ENCODE measurements around the gene LMOD3. TPM values are rescaled to one million over a fixed set of nuclear protein-coding genes. Genes with fewer than 3 reads are reported as not detected.

LMOD3 gene
- total and polyA plus RNA-seq, 2 donors (not counting 3 experiments of a cell fraction or from before 2014, with no cell fraction given) = not detected

DNA sequence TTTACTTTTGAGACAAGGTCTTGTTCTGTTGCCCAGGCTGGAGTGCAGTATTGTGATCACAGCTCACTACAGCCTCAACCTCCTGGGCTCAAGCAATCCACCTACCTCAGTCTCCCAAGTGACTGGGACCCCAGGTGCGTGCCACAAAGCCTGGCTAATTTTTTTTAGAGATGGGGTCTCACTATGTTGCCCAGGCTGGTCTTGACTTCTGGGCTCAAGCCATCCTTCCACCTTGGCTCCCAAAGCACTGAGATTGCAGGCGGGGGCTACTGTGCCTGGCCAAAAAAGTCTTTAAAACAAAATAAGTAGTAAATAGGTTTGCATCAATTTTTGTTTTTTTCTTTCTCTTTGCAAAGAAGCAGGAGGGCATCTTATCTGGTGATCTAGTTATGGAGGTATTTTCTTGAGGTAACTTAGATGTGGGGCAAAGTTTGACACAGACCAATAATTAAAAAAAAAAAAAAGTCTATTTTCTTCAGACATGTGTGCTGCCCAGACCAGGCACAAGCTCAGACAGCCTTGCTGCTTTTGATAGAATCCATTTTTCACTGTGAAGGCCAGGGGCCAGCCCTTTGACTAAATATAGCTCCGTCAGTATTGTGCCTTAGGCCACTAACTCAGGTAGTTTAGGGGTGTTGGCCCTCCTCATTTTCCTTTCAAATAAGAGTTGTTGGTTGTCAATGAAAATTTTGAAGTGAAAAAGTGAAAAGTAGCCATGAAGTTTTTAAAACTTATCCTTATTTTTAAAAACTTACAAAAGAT is 35.2 kb downstream of the LMOD3 start:
- ChIA-PET POLR2A (interaction anchor here (0.7 to 1.3 kb wide), 2 partner anchors 95 to 1384 kb away, joined by 4 to 6 read pairs; no protein-coding TSS in a partner anchor), CTCF (interaction anchor here (0.6 to 2.4 kb wide), 3 partner anchors 26 to 683 kb away, joined by 4 to 9 read pairs (median 5); no protein-coding TSS in a partner anchor)
- BruUV-seq (replicated peaks) = no TSS peak
- H3K27me3 ChIP-seq (ENCODE audit: control insufficient read depth in 2 of 2, insufficient read depth in 2 of 2, low read length in 2 of 2) = no peaks in the 10 kb centered on the region
- peaks cover 64% of the 10 kb centered on the region for H3K79me2 ChIP-seq (ENCODE audit: control insufficient read depth, insufficient read depth, low read length)
- H4K20me1 ChIP-seq (replicated peaks; ENCODE audit: control insufficient read depth, extremely low read depth, insufficient read depth, low read length) = no peaks in the 10 kb centered on the region
- H3K4me2 ChIP-seq (ENCODE audit: insufficient read depth, low read length) = peak overlapping the region; percentile 91
- H3K27ac ChIP-seq (ENCODE audit: insufficient read depth, low read depth, low read length) = peak overlapping the region; percentile 68
- peaks cover 81% of the 10 kb centered on the region for H3K4me1 ChIP-seq (ENCODE audit: control insufficient read depth, extremely low read depth, insufficient read depth, low read length)
- H3K36me3 ChIP-seq (ENCODE audit: control insufficient read depth in 2 of 2, extremely low read depth in 1 of 2, insufficient read depth in 2 of 2, low read length in 2 of 2) = no peaks in the 10 kb centered on the region
- DNase-seq (ENCODE audit: low read depth, low spot score) = no peak
- H2AFZ ChIP-seq (ENCODE audit: low read depth, low read length) = no peak overlapping the region
- no peaks in the 10 kb centered on the region for H3K9me3 ChIP-seq (replicated peaks; ENCODE audit: control insufficient read depth, insufficient read depth, low read length)
- no peaks in the 10 kb centered on the region for H3K9me1 ChIP-seq (replicated peaks; ENCODE audit: control insufficient read depth, extremely low read depth, insufficient read depth, low read length)
- H3K4me3 ChIP-seq (replicated peaks in 1 of 3; ENCODE audit: insufficient read depth in 1 of 3, low read depth in 1 of 3, low read length in 3 of 3) = no peak overlapping the region
- dilution Hi-C loops (cut with MboI; ENCODE audit: extremely low pct_ligation_motif_present, low sequenced_read_pairs) (no loop called here), intact Hi-C loops (cut with micrococcal nuclease) (loop anchor here (5.0 kb wide), 1 partner anchor 150 kb away; no protein-coding TSS in a partner anchor)
- no peak overlapping the region for H3K9ac ChIP-seq (replicated peaks; ENCODE audit: extremely low read depth, insufficient read depth, low read length)
- no peak for FAIRE-seq
- no peak for TF ChIP-seq JUN (IDR thresholded peaks at IDR 0.05; ENCODE audit: borderline replicate concordance, insufficient read depth, insufficient read length, low read depth)
- TF ChIP-seq FOS (IDR thresholded peaks at IDR 0.05; ENCODE audit: borderline replicate concordance, insufficient read depth, low read length) = no peak
- TF ChIP-seq, protein P1, sequence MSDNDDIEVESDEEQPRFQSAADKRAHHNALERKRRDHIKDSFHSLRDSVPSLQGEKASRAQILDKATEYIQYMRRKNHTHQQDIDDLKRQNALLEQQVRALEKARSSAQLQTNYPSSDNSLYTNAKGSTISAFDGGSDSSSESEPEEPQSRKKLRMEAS (IDR thresholded peaks at IDR 0.05; ENCODE audit: insufficient read depth, insufficient read length) = no peak
- no peak for TF ChIP-seq POLR2A (IDR thresholded peaks at IDR 0.05; ENCODE audit: low read depth, low read length)
- TF ChIP-seq EZH2 (IDR thresholded peaks at IDR 0.05; ENCODE audit: borderline replicate concordance, low read depth, low read length, severe bottlenecking) = no peak
- TF ChIP-seq GATA2 (IDR thresholded peaks at IDR 0.05; ENCODE audit: insufficient read depth, insufficient read length, low read depth, low read length) = no peak
- TF ChIP-seq, protein P2, sequence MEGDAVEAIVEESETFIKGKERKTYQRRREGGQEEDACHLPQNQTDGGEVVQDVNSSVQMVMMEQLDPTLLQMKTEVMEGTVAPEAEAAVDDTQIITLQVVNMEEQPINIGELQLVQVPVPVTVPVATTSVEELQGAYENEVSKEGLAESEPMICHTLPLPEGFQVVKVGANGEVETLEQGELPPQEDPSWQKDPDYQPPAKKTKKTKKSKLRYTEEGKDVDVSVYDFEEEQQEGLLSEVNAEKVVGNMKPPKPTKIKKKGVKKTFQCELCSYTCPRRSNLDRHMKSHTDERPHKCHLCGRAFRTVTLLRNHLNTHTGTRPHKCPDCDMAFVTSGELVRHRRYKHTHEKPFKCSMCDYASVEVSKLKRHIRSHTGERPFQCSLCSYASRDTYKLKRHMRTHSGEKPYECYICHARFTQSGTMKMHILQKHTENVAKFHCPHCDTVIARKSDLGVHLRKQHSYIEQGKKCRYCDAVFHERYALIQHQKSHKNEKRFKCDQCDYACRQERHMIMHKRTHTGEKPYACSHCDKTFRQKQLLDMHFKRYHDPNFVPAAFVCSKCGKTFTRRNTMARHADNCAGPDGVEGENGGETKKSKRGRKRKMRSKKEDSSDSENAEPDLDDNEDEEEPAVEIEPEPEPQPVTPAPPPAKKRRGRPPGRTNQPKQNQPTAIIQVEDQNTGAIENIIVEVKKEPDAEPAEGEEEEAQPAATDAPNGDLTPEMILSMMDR (IDR thresholded peaks at IDR 0.05; ENCODE audit: extremely low read depth in 1 of 2, insufficient read depth in 1 of 2, low read depth in 1 of 2, low read length in 2 of 2) = no peak
- no peak for TF ChIP-seq POLR2AphosphoS5 (IDR thresholded peaks at IDR 0.05; ENCODE audit: insufficient read depth, low read depth, low read length)
- no peak for TF ChIP-seq MYC (IDR thresholded peaks at IDR 0.05; ENCODE audit: low read depth, low read length)

All from endothelial cell of umbilical vein (primary cell).